ENCODE results near the gene NEURL1B.

DNA sequence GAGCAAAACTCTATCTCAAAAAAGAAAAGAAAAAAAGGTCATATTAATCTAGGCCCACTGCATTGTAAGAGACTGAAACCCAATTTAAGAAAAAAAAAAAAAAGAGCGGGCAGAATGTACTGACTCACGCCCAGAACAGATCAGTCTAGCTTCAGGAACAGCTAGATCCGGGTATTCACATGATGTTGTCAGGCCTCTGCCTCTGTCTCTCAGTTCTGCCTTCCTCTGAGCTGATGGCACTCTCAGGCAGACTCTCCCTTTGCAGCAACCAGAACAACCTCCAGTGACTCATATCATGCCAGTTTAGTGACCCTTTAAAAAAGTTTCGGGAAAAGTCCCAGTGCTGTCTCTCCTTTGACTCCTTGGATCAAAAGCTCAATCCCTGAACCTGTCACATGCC, 53.0 kb downstream of the NEURL1B start:
- TF ChIP-seq, protein P1, sequence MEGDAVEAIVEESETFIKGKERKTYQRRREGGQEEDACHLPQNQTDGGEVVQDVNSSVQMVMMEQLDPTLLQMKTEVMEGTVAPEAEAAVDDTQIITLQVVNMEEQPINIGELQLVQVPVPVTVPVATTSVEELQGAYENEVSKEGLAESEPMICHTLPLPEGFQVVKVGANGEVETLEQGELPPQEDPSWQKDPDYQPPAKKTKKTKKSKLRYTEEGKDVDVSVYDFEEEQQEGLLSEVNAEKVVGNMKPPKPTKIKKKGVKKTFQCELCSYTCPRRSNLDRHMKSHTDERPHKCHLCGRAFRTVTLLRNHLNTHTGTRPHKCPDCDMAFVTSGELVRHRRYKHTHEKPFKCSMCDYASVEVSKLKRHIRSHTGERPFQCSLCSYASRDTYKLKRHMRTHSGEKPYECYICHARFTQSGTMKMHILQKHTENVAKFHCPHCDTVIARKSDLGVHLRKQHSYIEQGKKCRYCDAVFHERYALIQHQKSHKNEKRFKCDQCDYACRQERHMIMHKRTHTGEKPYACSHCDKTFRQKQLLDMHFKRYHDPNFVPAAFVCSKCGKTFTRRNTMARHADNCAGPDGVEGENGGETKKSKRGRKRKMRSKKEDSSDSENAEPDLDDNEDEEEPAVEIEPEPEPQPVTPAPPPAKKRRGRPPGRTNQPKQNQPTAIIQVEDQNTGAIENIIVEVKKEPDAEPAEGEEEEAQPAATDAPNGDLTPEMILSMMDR (IDR thresholded peaks at IDR 0.05), result no peak
- TF ChIP-seq EZH2 (IDR thresholded peaks at IDR 0.05; ENCODE audit: borderline replicate concordance, insufficient read depth, low read depth, low read length, poor library complexity, severe bottlenecking), result no peak

Data from B cell (primary cell).